HG03520 (cell line): ENCODE data around the gene C11orf16.
"Not testable (repeated sequence)": the region's sequence is repeated elsewhere in the genome, so short reads cannot be mapped to it uniquely, and the experiment has no call there.

Experiments
- ATAC-seq: cut with Tn5 transposase; IDR thresholded peaks from one replicate; pipeline ENCODE4 v1.9.1; 2021; ENCODE audit warnings: mild to moderate bottlenecking, moderate library complexity; ENCODE audit not compliant: unreplicated experiment

C11orf16 gene

GRCh38 chr11:8937159-8937558, 4.4 kb upstream of the C11orf16 start:
- ATAC-seq, result no peak

GRCh38 chr11:8935789-8936188, 3.0 kb upstream of the C11orf16 start:
- ATAC-seq, result not testable (repeated sequence)

- no peak for ATAC-seq
Measured at GRCh38 chr11:8934742-8935488, 2.2 kb upstream of the C11orf16 start.

GRCh38 chr11:8933931-8934330, 1.2 kb upstream of the C11orf16 start:
- ATAC-seq, result no peak

- ATAC-seq, result no peak
Measured at GRCh38 chr11:8930456-8931175, 2.1 kb downstream of the C11orf16 start.

GRCh38 chr11:8928981-8929615, 3.6 kb downstream of the C11orf16 start:
- no peak for ATAC-seq

GRCh38 chr11:8928205-8928604, 4.5 kb downstream of the C11orf16 start:
- ATAC-seq, result no peak

- ATAC-seq, result no peak
Measured at GRCh38 chr11:8927233-8927632, 5.5 kb downstream of the C11orf16 start.

- ATAC-seq, result no peak
Measured at GRCh38 chr11:8926236-8926635, 6.5 kb downstream of the C11orf16 start.

GRCh38 chr11:8925711-8926110, 7.0 kb downstream of the C11orf16 start:
- ATAC-seq, result no peak

GRCh38 chr11:8922691-8923090, 10.1 kb downstream of the C11orf16 start:
- ATAC-seq, result no peak

GRCh38 chr11:8917157-8917825, 15.5 kb downstream of the C11orf16 start:
- ATAC-seq, result no peak

GRCh38 chr11:8914661-8915018, 18.1 kb downstream of the C11orf16 start:
- no peak for ATAC-seq

- ATAC-seq, result no peak
Measured at GRCh38 chr11:8913961-8914660, 18.6 kb downstream of the C11orf16 start.

GRCh38 chr11:8911029-8911823, 21.5 kb downstream of the C11orf16 start, which contains the start of gene AKIP1:
TSS of gene AKIP1 (plus strand) at chr11:8911189. CDS start at chr11:8911450, 261 bp downstream.
- ATAC-seq, result peak; percentile 66

- peak; percentile 15 for ATAC-seq
Measured at GRCh38 chr11:8910649-8911026, 22.1 kb downstream of the C11orf16 start.

GRCh38 chr11:8908099-8908498, 24.6 kb downstream of the C11orf16 start:
- no peak for ATAC-seq

- no peak for ATAC-seq
Measured at GRCh38 chr11:8907116-8907515, 25.6 kb downstream of the C11orf16 start.

- no peak for ATAC-seq
Measured at GRCh38 chr11:8905528-8906165, 27.1 kb downstream of the C11orf16 start.
